Lower lobe of right lung (tissue), 2 donors: ENCODE data around the gene NPY1R. TPM values are rescaled to one million over a fixed set of nuclear protein-coding genes. Genes with fewer than 3 reads are reported as not detected.

ENCODE experiments used
- ATAC-seq, 2 donors: fragments of 200-7000 bp; cut with Tn5 transposase; one replicate each; pipeline ENCODE4 v1.9.1; 2020 to 2022; ENCODE audit warnings: mild to moderate bottlenecking in 2 of 2, moderate library complexity in 2 of 2
- DNase-seq: peaks from one replicate; pipeline ENCODE4 v3.0.0-alpha.2; 2020
- H3K27ac ChIP-seq: fragments of 200-600 bp; one replicate; pipeline ENCODE4 v1.8.0; 2022
- H3K27me3 ChIP-seq: fragments of 200-600 bp; one replicate; pipeline ENCODE4 v1.8.0; 2022; ENCODE audit warnings: low read depth
- H3K36me3 ChIP-seq: fragments of 200-600 bp; one replicate; pipeline ENCODE4 v1.8.0; 2022; ENCODE audit warnings: mild to moderate bottlenecking
- H3K4me1 ChIP-seq: fragments of 200-600 bp; one replicate; pipeline ENCODE4 v1.8.0; 2022
- H3K4me3 ChIP-seq: fragments of 200-600 bp; one replicate; pipeline ENCODE4 v1.8.0; 2022; ENCODE audit warnings: mild to moderate bottlenecking
- H3K9me3 ChIP-seq: fragments of 200-600 bp; one replicate; pipeline ENCODE4 v1.8.0; 2022
- intact Hi-C: fragments of 100-400 bp; cut with DNase I; formaldehyde crosslinking; loops from one replicate; pipeline ENCODE4 v1.11.0; 2022
- total RNA-seq: library from RNA; stranded (reverse); fragmentation: NEBNext Ultra II Directional; extraction: Animal tissue kit (Norgen Biotek cat#: 25700); gene quantifications from one replicate; pipeline ENCODE4 v1.2.1, GENCODE V29; 2021
- TF ChIP-seq, protein P1 (sequence below): fragments of 200-600 bp; IDR thresholded peaks from one replicate; pipeline ENCODE4 v1.8.0; 2022; ENCODE audit warnings: antibody characterized with exemption, mild to moderate bottlenecking
- donor health status: DM: no; HTN: yes; CAD: no; lungs with severe emphysema.

NPY1R gene
- total RNA-seq, 1 donor from 2014 or later, result 1.9 TPM

DNA sequence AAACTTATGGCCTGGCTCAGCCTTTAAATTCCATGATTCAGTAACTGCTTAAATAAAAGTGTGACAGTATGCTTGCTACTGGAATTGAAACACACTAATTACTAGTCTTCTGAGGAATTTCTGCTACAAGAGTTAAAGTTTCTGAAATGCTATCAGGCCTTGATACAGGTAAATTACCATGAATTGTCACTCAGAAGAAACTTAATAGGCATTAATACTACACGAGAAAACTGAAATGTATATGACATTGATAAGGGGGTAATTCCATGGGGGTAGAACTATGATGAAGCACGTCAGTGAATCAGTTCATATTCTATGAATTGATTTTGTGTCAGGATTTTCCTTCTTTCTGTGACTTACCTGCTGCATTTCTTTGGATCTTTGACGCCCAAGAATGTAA is 3.0 kb upstream of the NPY1R start:
- intact Hi-C loops, result no loop called here
- Histone ChIP-seq H3K27ac (no peak overlapping the region), H3K4me1 (peaks cover 11% of the 10 kb centered on the region), H3K9me3 (no peaks in the 10 kb centered on the region), H3K27me3 (peaks cover 22% of the 10 kb centered on the region), H3K36me3 (no peaks in the 10 kb centered on the region), H3K4me3 (no peak overlapping the region)
- TF ChIP-seq, protein P1, sequence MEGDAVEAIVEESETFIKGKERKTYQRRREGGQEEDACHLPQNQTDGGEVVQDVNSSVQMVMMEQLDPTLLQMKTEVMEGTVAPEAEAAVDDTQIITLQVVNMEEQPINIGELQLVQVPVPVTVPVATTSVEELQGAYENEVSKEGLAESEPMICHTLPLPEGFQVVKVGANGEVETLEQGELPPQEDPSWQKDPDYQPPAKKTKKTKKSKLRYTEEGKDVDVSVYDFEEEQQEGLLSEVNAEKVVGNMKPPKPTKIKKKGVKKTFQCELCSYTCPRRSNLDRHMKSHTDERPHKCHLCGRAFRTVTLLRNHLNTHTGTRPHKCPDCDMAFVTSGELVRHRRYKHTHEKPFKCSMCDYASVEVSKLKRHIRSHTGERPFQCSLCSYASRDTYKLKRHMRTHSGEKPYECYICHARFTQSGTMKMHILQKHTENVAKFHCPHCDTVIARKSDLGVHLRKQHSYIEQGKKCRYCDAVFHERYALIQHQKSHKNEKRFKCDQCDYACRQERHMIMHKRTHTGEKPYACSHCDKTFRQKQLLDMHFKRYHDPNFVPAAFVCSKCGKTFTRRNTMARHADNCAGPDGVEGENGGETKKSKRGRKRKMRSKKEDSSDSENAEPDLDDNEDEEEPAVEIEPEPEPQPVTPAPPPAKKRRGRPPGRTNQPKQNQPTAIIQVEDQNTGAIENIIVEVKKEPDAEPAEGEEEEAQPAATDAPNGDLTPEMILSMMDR, result no peak
- DNase-seq, result no peak
- ATAC-seq, result no peak

DNA sequence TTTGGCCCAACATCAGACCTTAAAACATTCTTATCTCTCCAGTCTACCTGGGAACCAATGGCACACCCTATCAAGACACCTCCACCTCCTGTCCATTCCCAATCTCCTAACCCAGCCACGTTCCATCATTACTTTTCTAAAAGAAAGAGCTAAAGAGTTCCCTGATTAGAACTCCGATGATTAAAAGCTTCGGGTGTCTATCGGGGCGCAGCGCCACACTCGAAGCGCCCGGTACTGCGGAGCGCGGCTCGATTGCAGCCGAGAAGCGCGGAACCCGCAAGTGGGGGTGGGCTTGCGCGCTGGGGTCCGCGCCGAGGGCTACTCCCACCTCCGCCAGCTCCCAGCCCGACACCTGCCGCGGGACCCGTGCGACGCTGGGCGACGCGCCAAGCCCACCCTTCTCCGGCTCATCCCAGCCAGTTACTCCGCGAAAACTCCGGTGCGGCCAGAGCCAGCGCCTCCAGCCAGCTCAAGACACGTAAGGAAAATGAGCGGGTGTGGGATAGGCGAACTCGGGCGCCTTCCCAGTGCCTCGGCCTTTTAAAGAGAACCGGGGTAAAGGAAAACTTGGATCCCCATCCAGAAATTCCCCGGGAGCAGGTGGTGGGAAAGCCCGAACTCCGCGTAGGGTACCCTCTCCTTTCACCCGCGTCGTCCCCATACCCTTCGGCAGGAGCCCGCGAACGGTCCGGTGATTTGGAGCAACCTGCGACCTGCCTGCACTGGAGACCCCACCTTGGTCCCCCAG is 593 bp downstream of the NPY1R start:
- H3K36me3 ChIP-seq, result no peaks in the 10 kb centered on the region
- peaks cover 11% of the 10 kb centered on the region for H3K4me1 ChIP-seq
- TF ChIP-seq, protein P1, result no peak
- intact Hi-C loops, result loop anchor here (5.0 kb wide), 1 partner anchor 835 kb away; no protein-coding TSS in a partner anchor
- H3K27ac ChIP-seq, result no peak overlapping the region
- ATAC-seq, result peak; percentile 71 to 77
- peaks cover 24% of the 10 kb centered on the region for H3K27me3 ChIP-seq
- H3K9me3 ChIP-seq, result no peaks in the 10 kb centered on the region
- peak; percentile 46 for DNase-seq
- H3K4me3 ChIP-seq, result peak overlapping the region; percentile 63

DNA sequence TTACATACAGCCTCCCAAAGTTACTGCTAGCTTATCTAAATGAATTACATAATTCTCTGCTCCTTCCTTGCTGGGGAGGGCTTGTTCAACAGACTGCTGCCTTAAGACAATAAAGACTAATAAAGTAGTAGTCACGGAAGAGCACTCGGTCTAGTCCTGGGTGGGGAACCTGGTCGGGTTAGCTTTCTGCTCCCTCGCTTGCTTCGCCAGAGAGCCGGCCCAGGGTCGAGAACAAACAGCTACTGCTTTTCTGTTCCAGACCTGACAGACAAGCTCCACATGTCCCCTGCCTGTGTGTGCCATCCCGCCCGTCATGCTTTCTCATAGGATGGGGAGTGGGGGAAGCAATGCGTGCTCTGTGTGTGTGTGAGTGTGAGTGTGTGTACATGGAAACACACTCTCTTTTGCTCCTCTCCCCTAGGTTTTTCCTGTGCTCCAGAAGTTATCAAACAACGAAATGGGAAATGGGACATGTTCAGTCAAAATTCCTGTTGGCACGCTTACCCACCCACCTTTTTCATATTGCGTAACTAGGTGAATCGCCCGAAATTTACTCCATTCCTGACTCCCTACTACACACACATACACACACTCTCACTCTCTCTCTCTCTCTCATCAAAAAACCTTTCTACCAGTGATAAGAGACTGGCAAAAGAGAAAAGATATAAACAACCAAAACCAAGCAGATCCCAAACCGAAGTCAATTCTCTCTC is 1.3 kb downstream of the NPY1R start:
- no peak for DNase-seq
- Histone ChIP-seq H3K9me3 (no peaks in the 10 kb centered on the region), H3K27me3 (peaks cover 24% of the 10 kb centered on the region), H3K4me1 (peaks cover 11% of the 10 kb centered on the region), H3K27ac (no peak overlapping the region), H3K4me3 (peak overlapping the region; percentile 63), H3K36me3 (no peaks in the 10 kb centered on the region)
- TF ChIP-seq, protein P1, result no peak
- peak in 1 of 2 donors; percentile 15 for ATAC-seq
- intact Hi-C loops, result loop anchor here (5.0 kb wide), 1 partner anchor 834 kb away; no protein-coding TSS in a partner anchor

DNA sequence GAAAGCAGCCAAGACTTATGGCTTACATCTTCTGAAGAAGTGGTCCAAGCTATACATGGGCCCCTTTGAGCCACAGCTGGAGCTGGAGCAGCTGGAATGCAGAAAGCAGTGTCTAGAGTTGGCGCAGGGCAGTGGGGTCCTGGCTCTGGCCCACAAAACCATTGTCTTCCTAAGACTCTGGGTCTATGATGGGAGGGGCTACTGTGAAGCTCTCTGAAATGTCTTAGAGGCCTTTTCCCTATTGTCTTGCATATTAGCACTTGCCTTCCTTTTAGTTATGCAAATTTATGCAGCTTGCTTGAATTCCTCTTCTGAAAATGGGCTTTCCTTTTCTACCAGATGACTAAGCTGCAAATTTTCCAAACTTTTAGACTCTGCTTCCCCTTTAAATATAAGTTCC is 15.3 kb downstream of the NPY1R start:
- TF ChIP-seq, protein P1, result no peak
- H3K27ac ChIP-seq, result no peak overlapping the region
- no peak overlapping the region for H3K4me3 ChIP-seq
- H3K4me1 ChIP-seq, result no peaks in the 10 kb centered on the region
- no peak for DNase-seq
- intact Hi-C loops, result no loop called here
- no peaks in the 10 kb centered on the region for H3K36me3 ChIP-seq
- H3K27me3 ChIP-seq, result no peaks in the 10 kb centered on the region
- no peak for ATAC-seq
- H3K9me3 ChIP-seq, result peaks cover 19% of the 10 kb centered on the region

DNA sequence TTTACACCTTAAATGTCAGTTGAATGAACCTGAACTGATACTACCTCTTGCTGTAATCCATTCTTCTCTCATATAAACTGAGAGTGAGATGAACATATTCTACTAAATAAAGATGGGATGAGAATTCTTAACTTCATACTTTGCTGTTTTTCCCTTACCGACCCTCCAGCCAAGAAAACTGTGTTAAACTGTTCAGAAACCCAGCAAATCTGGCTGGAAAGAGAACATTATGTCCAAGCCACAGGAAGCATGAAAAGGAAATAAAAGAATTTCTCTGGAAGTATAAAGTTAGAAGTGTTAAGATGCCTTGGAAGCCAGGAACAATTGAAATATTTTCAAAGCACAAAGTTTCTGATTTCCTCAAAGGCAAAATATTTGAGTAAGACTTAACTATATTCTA is 22.9 kb downstream of the NPY1R start:
- no peak overlapping the region for H3K4me3 ChIP-seq
- intact Hi-C loops, result no loop called here
- no peaks in the 10 kb centered on the region for H3K36me3 ChIP-seq
- H3K9me3 ChIP-seq, result no peaks in the 10 kb centered on the region
- TF ChIP-seq, protein P1, result no peak
- DNase-seq, result no peak
- no peaks in the 10 kb centered on the region for H3K4me1 ChIP-seq
- ATAC-seq, result no peak
- no peaks in the 10 kb centered on the region for H3K27me3 ChIP-seq
- no peak overlapping the region for H3K27ac ChIP-seq
